ENCODE results near the gene CSPG5.

Gene CSPG5

GRCh38 chr3:47614788-47615187 is 36.1 kb upstream of the CSPG5 start:
- Histone ChIP-seq H3K36me3 (peaks cover 68% of the 10 kb centered on the region), H3K27ac (no peak overlapping the region), H3K27me3 (no peaks in the 10 kb centered on the region), H3K4me1 (ENCODE audit: control insufficient read depth in 1 of 2, insufficient read depth in 1 of 2, low read depth in 1 of 2, low read length in 1 of 2) (no peaks in the 10 kb centered on the region), H3K9me3 (no peaks in the 10 kb centered on the region), H3K4me3 (ENCODE audit: low read depth in 1 of 2, low read length in 1 of 2) (no peak overlapping the region)
- no peak for TF ChIP-seq CTCF (IDR thresholded peaks at IDR 0.05)

GRCh38 chr3:47613722-47614121 is 35.1 kb upstream of the CSPG5 start:
- Histone ChIP-seq H3K36me3 (peaks cover 66% of the 10 kb centered on the region), H3K27me3 (no peaks in the 10 kb centered on the region), H3K27ac (no peak overlapping the region), H3K4me1 (ENCODE audit: control insufficient read depth in 1 of 2, insufficient read depth in 1 of 2, low read depth in 1 of 2, low read length in 1 of 2) (no peaks in the 10 kb centered on the region), H3K4me3 (ENCODE audit: low read depth in 1 of 2, low read length in 1 of 2) (no peak overlapping the region), H3K9me3 (no peaks in the 10 kb centered on the region)
- TF ChIP-seq CTCF (IDR thresholded peaks at IDR 0.05): no peak

- TF ChIP-seq CTCF (IDR thresholded peaks at IDR 0.05): no peak
- Histone ChIP-seq H3K27ac (no peak overlapping the region), H3K9me3 (no peaks in the 10 kb centered on the region), H3K4me3 (ENCODE audit: low read depth in 1 of 2, low read length in 1 of 2) (no peak overlapping the region), H3K36me3 (peaks cover 66% of the 10 kb centered on the region), H3K27me3 (no peaks in the 10 kb centered on the region), H3K4me1 (ENCODE audit: control insufficient read depth in 1 of 2, insufficient read depth in 1 of 2, low read depth in 1 of 2, low read length in 1 of 2) (no peaks in the 10 kb centered on the region)
Measured at GRCh38 chr3:47612879-47613278, 34.2 kb upstream of the CSPG5 start.

- no peak overlapping the region for H3K27ac ChIP-seq
- no peaks in the 10 kb centered on the region for H3K4me1 ChIP-seq (ENCODE audit: control insufficient read depth in 1 of 2, insufficient read depth in 1 of 2, low read depth in 1 of 2, low read length in 1 of 2)
Measured at GRCh38 chr3:47612178-47612577, 33.5 kb upstream of the CSPG5 start.

GRCh38 chr3:47611576-47611975 is 32.9 kb upstream of the CSPG5 start:
- no peaks in the 10 kb centered on the region for H3K9me3 ChIP-seq
- H3K4me3 ChIP-seq (ENCODE audit: low read depth in 1 of 2, low read length in 1 of 2): no peak overlapping the region
- TF ChIP-seq CTCF (IDR thresholded peaks at IDR 0.05): no peak
- H3K27me3 ChIP-seq: no peaks in the 10 kb centered on the region
- H3K4me1 ChIP-seq (ENCODE audit: control insufficient read depth in 1 of 2, insufficient read depth in 1 of 2, low read depth in 1 of 2, low read length in 1 of 2): no peaks in the 10 kb centered on the region
- H3K27ac ChIP-seq: no peak overlapping the region
- H3K36me3 ChIP-seq: peaks cover 65% of the 10 kb centered on the region

More at GRCh38 chr3:47612178-47612577, 33.5 kb upstream of the CSPG5 start:
- H3K27me3 ChIP-seq: no peaks in the 10 kb centered on the region
- peaks cover 65% of the 10 kb centered on the region for H3K36me3 ChIP-seq
- H3K9me3 ChIP-seq: no peaks in the 10 kb centered on the region
- no peak overlapping the region for H3K4me3 ChIP-seq (ENCODE audit: low read depth in 1 of 2, low read length in 1 of 2)
- no peak for TF ChIP-seq CTCF (IDR thresholded peaks at IDR 0.05)

GRCh38 chr3:47610583-47610982 is 31.9 kb upstream of the CSPG5 start:
- peaks cover 64% of the 10 kb centered on the region for H3K36me3 ChIP-seq
- TF ChIP-seq CTCF (IDR thresholded peaks at IDR 0.05): no peak
- no peaks in the 10 kb centered on the region for H3K9me3 ChIP-seq
- no peaks in the 10 kb centered on the region for H3K27me3 ChIP-seq
- H3K27ac ChIP-seq: no peak overlapping the region
- no peaks in the 10 kb centered on the region for H3K4me1 ChIP-seq (ENCODE audit: control insufficient read depth in 1 of 2, insufficient read depth in 1 of 2, low read depth in 1 of 2, low read length in 1 of 2)
- no peak overlapping the region for H3K4me3 ChIP-seq (ENCODE audit: low read depth in 1 of 2, low read length in 1 of 2)

Data from neutrophil (primary cell).